Endothelial cell of umbilical vein (primary cell): ENCODE measurements around the gene AUTS2. TPM values are rescaled to one million over a fixed set of nuclear protein-coding genes. Genes with fewer than 3 reads are reported as not detected.

Experiments used
- BruUV-seq: library from RNA; stranded (reverse); fragments of 400-500 nt; replicated peaks from 2 replicates; lab custom pipeline; 2021; lab: Mats Ljungman, UMichigan
- CTCF ChIA-PET: fragments of 300-600, 350-600 bp; sonication (Branson Sonifier 250); formaldehyde crosslinking; loops from one replicate; lab custom pipeline; 2021; ENCODE audit warnings: antibody characterized with exemption, inconsistent platforms; lab: Charles Lee
- POLR2A ChIA-PET: fragments of 300-600, 350-600 bp; sonication (Branson Sonifier 250); formaldehyde crosslinking; loops from one replicate; lab custom pipeline; 2021; ENCODE audit warnings: antibody characterized with exemption, inconsistent platforms; lab: Charles Lee
- DNase-seq: peaks from one replicate; pipeline ENCODE4 v3.0.0-alpha.2; 2011; ENCODE audit warnings: low read depth, low spot score
- FAIRE-seq: peaks from 2 replicates; lab custom pipeline; 2011; peaks lifted over from hg19 to GRCh38; lab: Jason Lieb, UNC
- H2AFZ ChIP-seq: 2 replicates; pipeline ENCODE4 v1.6.0; 2012; ENCODE audit warnings: low read depth, low read length, control low read depth, inconsistent platforms
- H3K27ac ChIP-seq: 2 replicates; pipeline ENCODE4 v1.5.1; 2011; ENCODE audit warnings: low read depth, mild to moderate bottlenecking, control low read depth, low read length, moderate library complexity; ENCODE audit not compliant: insufficient read depth
- H3K27me3 ChIP-seq, 2 experiments: 2 replicates each; pipeline versions ENCODE4 v1.6.0 to v1.6.1; 2011; ENCODE audit warnings: low read length in 2 of 2, mixed read lengths in 1 of 2; ENCODE audit not compliant: control insufficient read depth in 2 of 2, insufficient read depth in 2 of 2
- H3K36me3 ChIP-seq, 2 experiments: 2 replicates in 1 of 2; 3 replicates in 1 of 2; pipeline ENCODE4 v1.5.1; 2011; ENCODE audit warnings: low read length in 2 of 2, mild to moderate bottlenecking in 1 of 2, moderate library complexity in 1 of 2; ENCODE audit not compliant: control insufficient read depth in 2 of 2, insufficient read depth in 2 of 2; ENCODE audit errors: extremely low read depth in 1 of 2
- H3K4me1 ChIP-seq: 3 replicates; pipeline ENCODE4 v1.5.1; 2011; ENCODE audit warnings: mild to moderate bottlenecking, low read length; ENCODE audit not compliant: control insufficient read depth, insufficient read depth; ENCODE audit errors: extremely low read depth
- H3K4me2 ChIP-seq: 2 replicates; pipeline ENCODE4 v1.6.1; 2011; ENCODE audit warnings: low read length, control low read depth, mixed read lengths; ENCODE audit not compliant: insufficient read depth
- H3K4me3 ChIP-seq, 3 experiments: fragments of 200-600 bp in 1 of 3; sonication (generic), shearing (Covaris generic) in 1 of 3; replicated peaks in 1 of 3; 2 replicates each; pipeline ENCODE4 v1.5.1; 2011 to 2016; ENCODE audit warnings: control low read depth in 3 of 3, low read length in 3 of 3, mild to moderate bottlenecking in 2 of 3, inconsistent platforms in 1 of 3, low read depth in 1 of 3, moderate library complexity in 1 of 3; ENCODE audit not compliant: insufficient read depth in 1 of 3
- H3K79me2 ChIP-seq: 2 replicates; pipeline ENCODE4 v1.6.0; 2012; ENCODE audit warnings: low read length, inconsistent platforms; ENCODE audit not compliant: control insufficient read depth, insufficient read depth
- H3K9ac ChIP-seq: replicated peaks from 2 replicates; pipeline ENCODE3; 2011; ENCODE audit warnings: low read length, control low read depth; ENCODE audit not compliant: insufficient read depth; ENCODE audit errors: extremely low read depth
- H3K9me1 ChIP-seq: replicated peaks from 3 replicates; pipeline ENCODE4 v1.6.0; 2011; ENCODE audit warnings: mild to moderate bottlenecking, low read length; ENCODE audit not compliant: control insufficient read depth, insufficient read depth; ENCODE audit errors: extremely low read depth
- H3K9me3 ChIP-seq: replicated peaks from 2 replicates; pipeline ENCODE4 v1.5.1; 2012; ENCODE audit warnings: low read length, inconsistent platforms; ENCODE audit not compliant: control insufficient read depth, insufficient read depth
- H4K20me1 ChIP-seq: replicated peaks from 2 replicates; pipeline ENCODE3; 2011; ENCODE audit warnings: mild to moderate bottlenecking, low read length; ENCODE audit not compliant: control insufficient read depth, insufficient read depth; ENCODE audit errors: extremely low read depth
- CTCF ChIP-seq, 2 donors: IDR thresholded peaks; 1 replicate in 1 of 2; 2 replicates in 1 of 2; pipeline ENCODE4 v1.5.1; 2011; ENCODE audit warnings: low read length in 2 of 2, mild to moderate bottlenecking in 2 of 2, moderate library complexity in 2 of 2, control low read depth in 1 of 2, inconsistent platforms in 1 of 2, low read depth in 1 of 2; ENCODE audit not compliant: insufficient read depth in 1 of 2; ENCODE audit errors: extremely low read depth in 1 of 2
- EZH2 ChIP-seq: IDR thresholded peaks from 2 replicates; pipeline ENCODE4 v1.6.1; 2012; ENCODE audit warnings: borderline replicate concordance, low read depth, mild to moderate bottlenecking, moderate library complexity, low read length, inconsistent platforms; ENCODE audit not compliant: severe bottlenecking
- FOS ChIP-seq: IDR thresholded peaks from 2 replicates; pipeline ENCODE4 v1.6.1; 2011; ENCODE audit warnings: mild to moderate bottlenecking, low read length, moderate library complexity, borderline replicate concordance; ENCODE audit not compliant: insufficient read depth
- GATA2 ChIP-seq: IDR thresholded peaks from 2 replicates; pipeline ENCODE4 v1.7.0; 2011; ENCODE audit warnings: low read depth, mild to moderate bottlenecking, moderate library complexity, mixed read lengths, low read length; ENCODE audit not compliant: insufficient read length, insufficient read depth
- JUN ChIP-seq: IDR thresholded peaks from 2 replicates; pipeline ENCODE4 v1.6.1; 2011; ENCODE audit warnings: borderline replicate concordance, low read depth; ENCODE audit not compliant: insufficient read length, insufficient read depth
- MAX ChIP-seq: IDR thresholded peaks from 2 replicates; pipeline ENCODE4 v1.6.1; 2011; ENCODE audit not compliant: insufficient read depth, insufficient read length
- MYC ChIP-seq: IDR thresholded peaks from one replicate; pipeline ENCODE4 v1.6.1; 2011; ENCODE audit warnings: mild to moderate bottlenecking, low read depth, low read length
- POLR2A ChIP-seq: IDR thresholded peaks from 2 replicates; pipeline ENCODE4 v1.6.1; 2012; ENCODE audit warnings: low read depth, mild to moderate bottlenecking, control low read depth, low read length
- POLR2AphosphoS5 ChIP-seq: IDR thresholded peaks from 2 replicates; pipeline ENCODE4 v1.6.1; 2012; ENCODE audit warnings: low read depth, mild to moderate bottlenecking, control low read depth, low read length, moderate library complexity; ENCODE audit not compliant: insufficient read depth
- dilution Hi-C: fragments of 300-500 bp; cut with MboI; formaldehyde crosslinking; loops from one replicate; pipeline ENCODE4 v1.15.0; 2019; ENCODE audit warnings: low sequenced_read_pairs; ENCODE audit not compliant: extremely low pct_ligation_motif_present
- intact Hi-C: fragments of 100-400 bp; cut with micrococcal nuclease; formaldehyde crosslinking; loops from one replicate; pipeline ENCODE4 v1.10.0; 2022
- polyA plus RNA-seq, 4 experiments: library from polyadenylated mRNA; depleted of rRNA in 3 of 4; stranded (reverse) in 3 of 4; unstranded in 1 of 4; fragments of >200 nt; gene quantifications; 2 replicates each; pipeline versions ENCODE4 v1.2.1 to v1.2.3, GENCODE V29; 2011 to 2012; ENCODE audit warnings: missing spikeins in 1 of 4
- total RNA-seq: library from RNA; stranded (reverse); gene quantifications from 2 replicates; pipeline ENCODE4 v1.2.3, GENCODE V29; 2021

Gene AUTS2
- total and polyA plus RNA-seq, 2 donors (not counting 3 experiments of a cell fraction or from before 2014, with no cell fraction given), result 0.59 to 8.0 TPM

- Histone ChIP-seq H3K9me3 (peaks cover 3% of the 10 kb centered on the region), H3K27me3 (no peaks in the 10 kb centered on the region), H3K27ac (no peak overlapping the region), H3K9ac (no peak overlapping the region), H3K36me3 (no peaks in the 10 kb centered on the region), H3K4me3 (no peak overlapping the region), H3K9me1 (no peaks in the 10 kb centered on the region), H4K20me1 (no peaks in the 10 kb centered on the region), H3K4me1 (no peaks in the 10 kb centered on the region), H2AFZ (no peak overlapping the region), H3K4me2 (no peak overlapping the region), H3K79me2 (no peaks in the 10 kb centered on the region)
- ChIA-PET POLR2A (no interaction called here), CTCF (no interaction called here)
- no TSS peak for BruUV-seq
- no peak for TF ChIP-seq JUN
- no peak for TF ChIP-seq MAX
- no peak for TF ChIP-seq GATA2
- no peak for TF ChIP-seq CTCF (IDR thresholded peaks at IDR 0.05; ENCODE audit: extremely low read depth in 1 of 2, insufficient read depth in 1 of 2, low read depth in 1 of 2, low read length in 2 of 2)
- no peak for TF ChIP-seq EZH2
- TF ChIP-seq POLR2AphosphoS5, result no peak
- no peak for TF ChIP-seq MYC
- no peak for TF ChIP-seq POLR2A
- TF ChIP-seq FOS, result no peak
- dilution Hi-C loops (no loop called here), intact Hi-C loops (no loop called here)
- no peak for DNase-seq
- no peak for FAIRE-seq
These were observed 333.9 kb downstream of the AUTS2 start for GRCh38 chr7:69932034-69932628.
